ENCODE measurements around the gene RPUSD1.

- TF ChIP-seq, protein P1, sequence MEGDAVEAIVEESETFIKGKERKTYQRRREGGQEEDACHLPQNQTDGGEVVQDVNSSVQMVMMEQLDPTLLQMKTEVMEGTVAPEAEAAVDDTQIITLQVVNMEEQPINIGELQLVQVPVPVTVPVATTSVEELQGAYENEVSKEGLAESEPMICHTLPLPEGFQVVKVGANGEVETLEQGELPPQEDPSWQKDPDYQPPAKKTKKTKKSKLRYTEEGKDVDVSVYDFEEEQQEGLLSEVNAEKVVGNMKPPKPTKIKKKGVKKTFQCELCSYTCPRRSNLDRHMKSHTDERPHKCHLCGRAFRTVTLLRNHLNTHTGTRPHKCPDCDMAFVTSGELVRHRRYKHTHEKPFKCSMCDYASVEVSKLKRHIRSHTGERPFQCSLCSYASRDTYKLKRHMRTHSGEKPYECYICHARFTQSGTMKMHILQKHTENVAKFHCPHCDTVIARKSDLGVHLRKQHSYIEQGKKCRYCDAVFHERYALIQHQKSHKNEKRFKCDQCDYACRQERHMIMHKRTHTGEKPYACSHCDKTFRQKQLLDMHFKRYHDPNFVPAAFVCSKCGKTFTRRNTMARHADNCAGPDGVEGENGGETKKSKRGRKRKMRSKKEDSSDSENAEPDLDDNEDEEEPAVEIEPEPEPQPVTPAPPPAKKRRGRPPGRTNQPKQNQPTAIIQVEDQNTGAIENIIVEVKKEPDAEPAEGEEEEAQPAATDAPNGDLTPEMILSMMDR (IDR thresholded peaks at IDR 0.05), result no peak
- no peak for TF ChIP-seq POLR2A (IDR thresholded peaks at IDR 0.05)
These were observed 40.7 kb upstream of the RPUSD1 start for GRCh38 chr16:828891-829290.
